OCI-LY3 (cell line): ENCODE measurements around the gene MAT2A.

Source experiments
- H2AFZ ChIP-seq: fragments of 200-600, 300-600 bp; shearing (Covaris generic); 2 replicates; pipeline ENCODE4 v1.6.0; 2014; ENCODE audit warnings: antibody characterized with exemption, low read depth, low read length
- H3K27ac ChIP-seq: fragments of 200-600, 300-600 bp; sonication (generic); 2 replicates; pipeline ENCODE4 v1.5.1; 2014; ENCODE audit warnings: mild to moderate bottlenecking, low read length, moderate library complexity, mixed read lengths
- H3K27me3 ChIP-seq: fragments of 200-600, 300-600 bp; sonication (generic); 2 replicates; pipeline ENCODE4 v1.6.1; 2014; ENCODE audit warnings: low read depth, low read length, mixed read lengths
- H3K36me3 ChIP-seq: fragments of 200-600, 300-600 bp; sonication (generic); replicated peaks from 2 replicates; pipeline ENCODE3; 2014; ENCODE audit warnings: low read depth, low read length, mixed read lengths
- H3K4me1 ChIP-seq: fragments of 300-600, 200-600 bp; sonication (generic); 2 replicates; pipeline ENCODE4 v1.6.1; 2014; ENCODE audit warnings: low read length, mixed read lengths
- H3K4me2 ChIP-seq: fragments of 200-600, 300-600 bp; sonication (generic); 2 replicates; pipeline ENCODE4 v1.6.1; 2014; ENCODE audit warnings: low read length, mixed read lengths
- H3K4me3 ChIP-seq: fragments of 300-600, 200-600 bp; sonication (generic); 2 replicates; pipeline ENCODE4 v1.5.1; 2014; ENCODE audit warnings: antibody characterized with exemption, mild to moderate bottlenecking, low read length, moderate library complexity
- H3K79me2 ChIP-seq: fragments of 300-600, 200-600 bp; shearing (Covaris generic); 2 replicates; pipeline ENCODE4 v1.6.1; 2014; ENCODE audit warnings: mild to moderate bottlenecking, low read length, mixed read lengths
- H3K9ac ChIP-seq: fragments of 300-600, 200-600 bp; shearing (Covaris generic); 2 replicates; pipeline ENCODE4 v1.6.0; 2014; ENCODE audit warnings: mild to moderate bottlenecking, low read length, moderate library complexity
- H3K9me3 ChIP-seq: fragments of 200-600, 300-600 bp; shearing (Covaris generic); 2 replicates; pipeline ENCODE4 v1.6.1; 2014; ENCODE audit warnings: low read length, mixed read lengths; ENCODE audit not compliant: insufficient read depth
- H4K20me1 ChIP-seq: fragments of 200-600, 300-600 bp; sonication (generic); 2 replicates; pipeline ENCODE4 v1.6.1; 2016; ENCODE audit warnings: low read length, mixed read lengths; ENCODE audit not compliant: insufficient read depth
- EZH2phosphoT487 ChIP-seq: fragments of 200-600 bp; shearing (Covaris generic); IDR thresholded peaks from 2 replicates; pipeline ENCODE4 v1.6.1; 2018; ENCODE audit warnings: antibody characterized with exemption, mixed run types, low read depth
- TF ChIP-seq, protein P1 (sequence below): fragments of 200-600, 300-600 bp; sonication (generic); IDR thresholded peaks from 2 replicates; pipeline ENCODE4 v1.5.1; 2014; ENCODE audit warnings: antibody characterized with exemption, low read length, low read depth

MAT2A gene

DNA sequence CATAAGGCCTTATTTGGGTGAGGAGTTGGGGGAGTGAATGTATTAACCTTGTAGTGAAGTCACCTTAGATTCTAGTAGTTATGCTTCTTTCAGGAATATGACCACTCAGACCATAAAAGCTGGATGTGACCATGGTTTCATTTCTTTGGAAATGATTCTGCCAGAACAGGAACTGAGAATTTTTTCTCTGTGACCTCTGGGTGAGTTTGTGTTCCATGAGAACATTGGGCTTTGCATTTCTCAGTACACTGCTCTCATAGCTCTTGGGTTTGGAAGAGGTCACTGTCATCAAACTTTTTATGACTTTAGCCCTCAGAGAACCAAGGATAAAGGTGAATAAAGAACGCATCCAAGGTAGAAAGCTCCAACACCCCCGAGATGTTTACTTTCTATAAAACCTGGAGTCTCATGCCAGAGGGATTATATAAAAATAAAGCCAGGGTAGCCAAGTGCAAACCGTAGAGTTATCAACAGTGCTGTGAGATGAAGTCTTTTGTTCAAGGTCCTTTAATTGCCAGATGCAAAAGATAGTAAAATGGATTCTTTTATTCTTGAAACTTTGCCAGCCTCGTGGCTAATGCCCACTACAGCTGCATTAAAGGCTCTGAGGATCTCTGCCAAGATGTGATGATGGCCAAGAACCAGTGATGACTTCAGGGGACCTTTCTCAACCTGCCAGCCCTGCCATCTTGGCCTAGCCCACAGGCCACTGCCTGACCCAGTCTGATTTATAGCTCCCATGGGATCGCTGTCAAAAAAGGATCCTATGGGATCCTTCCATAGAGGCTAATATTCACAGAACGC is 27.8 kb upstream of the MAT2A start:
- Histone ChIP-seq H3K36me3 (no peaks in the 10 kb centered on the region), H3K27ac (no peak overlapping the region), H3K9me3 (no peaks in the 10 kb centered on the region), H3K4me1 (peaks cover 12% of the 10 kb centered on the region), H3K79me2 (no peaks in the 10 kb centered on the region), H4K20me1 (no peaks in the 10 kb centered on the region), H3K9ac (no peak overlapping the region), H3K4me3 (no peak overlapping the region), H3K27me3 (no peaks in the 10 kb centered on the region), H3K4me2 (no peak overlapping the region), H2AFZ (no peak overlapping the region)
- TF ChIP-seq EZH2phosphoT487, result no peak
- TF ChIP-seq, protein P1, sequence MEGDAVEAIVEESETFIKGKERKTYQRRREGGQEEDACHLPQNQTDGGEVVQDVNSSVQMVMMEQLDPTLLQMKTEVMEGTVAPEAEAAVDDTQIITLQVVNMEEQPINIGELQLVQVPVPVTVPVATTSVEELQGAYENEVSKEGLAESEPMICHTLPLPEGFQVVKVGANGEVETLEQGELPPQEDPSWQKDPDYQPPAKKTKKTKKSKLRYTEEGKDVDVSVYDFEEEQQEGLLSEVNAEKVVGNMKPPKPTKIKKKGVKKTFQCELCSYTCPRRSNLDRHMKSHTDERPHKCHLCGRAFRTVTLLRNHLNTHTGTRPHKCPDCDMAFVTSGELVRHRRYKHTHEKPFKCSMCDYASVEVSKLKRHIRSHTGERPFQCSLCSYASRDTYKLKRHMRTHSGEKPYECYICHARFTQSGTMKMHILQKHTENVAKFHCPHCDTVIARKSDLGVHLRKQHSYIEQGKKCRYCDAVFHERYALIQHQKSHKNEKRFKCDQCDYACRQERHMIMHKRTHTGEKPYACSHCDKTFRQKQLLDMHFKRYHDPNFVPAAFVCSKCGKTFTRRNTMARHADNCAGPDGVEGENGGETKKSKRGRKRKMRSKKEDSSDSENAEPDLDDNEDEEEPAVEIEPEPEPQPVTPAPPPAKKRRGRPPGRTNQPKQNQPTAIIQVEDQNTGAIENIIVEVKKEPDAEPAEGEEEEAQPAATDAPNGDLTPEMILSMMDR, result no peak

DNA sequence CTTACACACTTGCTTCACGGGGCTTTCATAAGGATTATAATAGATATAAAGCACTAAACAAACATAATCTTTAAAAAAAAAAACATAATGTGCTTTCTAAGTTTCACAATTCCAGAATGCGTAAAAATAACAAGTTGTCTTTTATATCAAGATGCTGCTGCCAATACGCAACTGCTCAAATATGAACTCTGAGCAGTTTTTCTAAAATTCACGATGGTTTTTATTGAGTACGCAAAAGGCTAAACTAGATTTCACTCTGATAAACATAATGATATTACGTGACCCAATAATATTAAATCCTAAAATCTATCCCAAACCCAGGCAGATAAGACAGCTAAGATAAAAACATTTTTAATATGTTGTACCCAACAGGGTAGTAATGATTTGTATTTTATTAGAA is 24.6 kb upstream of the MAT2A start:
- Histone ChIP-seq H3K9ac (no peak overlapping the region), H3K9me3 (no peaks in the 10 kb centered on the region), H3K36me3 (no peaks in the 10 kb centered on the region), H3K79me2 (no peaks in the 10 kb centered on the region), H4K20me1 (no peaks in the 10 kb centered on the region), H3K4me3 (no peak overlapping the region), H3K27ac (no peak overlapping the region), H2AFZ (no peak overlapping the region), H3K4me1 (peaks cover 22% of the 10 kb centered on the region), H3K4me2 (no peak overlapping the region), H3K27me3 (no peaks in the 10 kb centered on the region)
- TF ChIP-seq, protein P1, result no peak
- no peak for TF ChIP-seq EZH2phosphoT487

- no peak overlapping the region for H3K27ac ChIP-seq
- H3K79me2 ChIP-seq, result no peaks in the 10 kb centered on the region
- no peaks in the 10 kb centered on the region for H3K9me3 ChIP-seq
- H3K36me3 ChIP-seq, result no peaks in the 10 kb centered on the region
- H3K4me3 ChIP-seq, result no peak overlapping the region
- peaks cover 11% of the 10 kb centered on the region for H3K4me1 ChIP-seq
- no peaks in the 10 kb centered on the region for H3K27me3 ChIP-seq
- no peak overlapping the region for H2AFZ ChIP-seq
- no peaks in the 10 kb centered on the region for H4K20me1 ChIP-seq
- no peak overlapping the region for H3K9ac ChIP-seq
- TF ChIP-seq EZH2phosphoT487, result no peak
- TF ChIP-seq, protein P1, result no peak
- peak overlapping the region; percentile 30; the same call in 1 of the 2 replicates for H3K4me2 ChIP-seq
Observed at GRCh38 chr2:85516653-85517389, 22.1 kb upstream of the MAT2A start.

GRCh38 chr2:85522090-85522647 is 16.8 kb upstream of the MAT2A start:
- TF ChIP-seq, protein P1, result no peak
- no peak for TF ChIP-seq EZH2phosphoT487

More at GRCh38 chr2:85522090-85522647, 16.8 kb upstream of the MAT2A start:
- no peaks in the 10 kb centered on the region for H3K79me2 ChIP-seq
- H2AFZ ChIP-seq, result no peak overlapping the region
- no peak overlapping the region for H3K4me3 ChIP-seq
- H3K27me3 ChIP-seq, result no peaks in the 10 kb centered on the region
- H3K4me2 ChIP-seq, result no peak overlapping the region
- no peak overlapping the region for H3K27ac ChIP-seq
- peaks cover 5% of the 10 kb centered on the region for H3K4me1 ChIP-seq
- no peaks in the 10 kb centered on the region for H3K36me3 ChIP-seq
- H3K9ac ChIP-seq, result no peak overlapping the region
- H3K9me3 ChIP-seq, result no peaks in the 10 kb centered on the region
- H4K20me1 ChIP-seq, result no peaks in the 10 kb centered on the region
